OCI-LY7 (cell line): ENCODE data around the gene RRP36.

ENCODE experiments used
- CTCF ChIP-seq: fragments of 200-600 bp; sonication (generic); conservative IDR thresholded peaks from 2 replicates; pipeline ENCODE4 v1.5.1; 2014; ENCODE audit warnings: mild to moderate bottlenecking, antibody characterized with exemption, low read length, moderate library complexity, mixed read lengths
- EZH2phosphoT487 ChIP-seq: fragments of 200-600 bp; sonication (generic); IDR thresholded peaks from 2 replicates; pipeline ENCODE4 v1.6.1; 2018; ENCODE audit warnings: low read depth, borderline replicate concordance, mild to moderate bottlenecking, mixed run types, antibody characterized with exemption, low read length, moderate library complexity, mixed read lengths

DNA sequence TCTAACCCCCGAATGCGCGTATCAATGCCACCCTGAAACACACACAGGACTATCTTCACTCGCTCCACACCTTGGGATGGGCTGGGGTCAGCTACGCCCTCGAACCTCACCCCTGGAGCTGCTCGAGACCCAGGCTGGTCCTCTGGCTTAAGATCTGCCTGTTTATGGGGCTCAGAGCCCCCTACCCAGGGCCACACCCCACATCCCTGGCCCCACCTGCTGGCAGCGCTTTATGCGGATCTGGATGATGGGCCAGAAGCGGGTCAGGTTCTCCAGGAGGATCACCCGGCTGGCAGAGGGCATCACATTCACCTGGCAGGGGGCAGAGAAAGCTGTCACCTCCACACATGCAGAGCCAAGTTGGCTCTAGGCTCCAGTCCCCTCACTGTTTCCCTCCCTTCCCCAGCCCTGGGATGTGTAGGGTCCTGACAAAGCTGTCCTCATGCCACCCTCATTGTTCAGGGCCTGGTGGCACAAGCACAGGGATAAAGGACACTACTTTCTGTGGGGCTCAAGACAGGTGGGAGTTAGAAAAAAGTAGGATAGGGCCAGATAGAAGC is 24.0 kb downstream of the RRP36 start:
- no peak for TF ChIP-seq CTCF
- TF ChIP-seq EZH2phosphoT487: no peak
